Measurements from ENCODE around the gene AATF. TPM values are rescaled to one million over a fixed set of nuclear protein-coding genes. Genes with fewer than 3 reads are reported as not detected.

AATF gene
- total and polyA plus RNA-seq, 2 donors (not counting 1 experiment from before 2014, with no cell fraction given): 23.9 to 54.8 TPM

DNA sequence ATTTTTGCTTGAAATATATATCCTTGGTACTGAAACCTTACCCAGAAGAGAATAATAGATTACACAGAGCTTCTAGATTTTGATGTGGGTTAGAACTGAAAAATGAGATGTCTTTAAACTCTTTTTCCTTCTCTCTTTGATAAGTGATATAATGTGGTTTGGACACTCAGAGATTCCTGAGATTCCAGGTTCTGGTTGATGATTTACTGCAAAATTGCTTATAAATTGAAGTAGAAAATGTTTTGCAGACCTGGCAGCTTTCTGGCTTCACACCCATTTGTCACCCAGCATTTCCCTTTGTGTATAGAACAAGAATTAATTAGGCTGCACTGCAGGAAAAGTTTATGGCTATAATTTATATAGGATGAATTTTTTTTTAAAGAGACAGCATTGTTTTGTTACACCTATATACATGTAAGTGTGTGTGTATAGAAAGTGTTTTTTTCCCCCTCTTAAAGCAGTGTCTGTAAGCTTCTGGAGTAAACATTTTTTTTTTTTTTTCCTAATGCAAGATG, 23.5 kb downstream of the AATF start:
- DNase-seq (no peak), ATAC-seq (ENCODE audit: low read depth) (no peak)
- Mint-ChIP-seq H3K9me3 (ENCODE audit: insufficient read depth) (no peaks in the 10 kb centered on the region), H3K4me1 (peaks cover 22% of the 10 kb centered on the region), H3K27me3 (no peaks in the 10 kb centered on the region), H3K4me3 (no peak overlapping the region), H3K27ac (no peak overlapping the region)
- Histone ChIP-seq H3K9me3 (ENCODE audit: control extremely low read depth in 1 of 3, control insufficient read depth in 2 of 3, insufficient read depth in 1 of 3, low read length in 2 of 3) (no peaks in the 10 kb centered on the region), H4K20me1 (ENCODE audit: control insufficient read depth, insufficient read depth, low read length, poor library complexity, severe bottlenecking) (peaks cover 52% of the 10 kb centered on the region), H2AFZ (ENCODE audit: insufficient read depth, low read depth, low read length, poor library complexity, severe bottlenecking) (no peak overlapping the region), H3K36me3 (replicated peaks in 1 of 2; ENCODE audit: control extremely low read depth in 1 of 2, control insufficient read depth in 1 of 2, extremely low read depth in 1 of 2, insufficient read depth in 2 of 2, low read length in 1 of 2) (peaks cover 8 to 14% of the 10 kb centered on the region in 2 experiments), H3K27ac (ENCODE audit: low read length in 2 of 2) (no peak overlapping the region), H3K79me2 (ENCODE audit: control insufficient read depth, insufficient read depth, low read length) (peaks cover 64% of the 10 kb centered on the region), H3K4me3 (ENCODE audit: control extremely low read depth in 1 of 5, extremely low read depth in 1 of 5, insufficient read depth in 1 of 5, low read depth in 2 of 5, low read length in 4 of 5) (no peak overlapping the region), H3K4me2 (replicated peaks; ENCODE audit: low read depth, low read length, poor library complexity, severe bottlenecking) (no peak overlapping the region), H3K4me1 (ENCODE audit: control insufficient read depth in 2 of 2, insufficient read depth in 2 of 2, low read length in 2 of 2) (no peaks in the 10 kb centered on the region), H3K9ac (ENCODE audit: low read length) (no peak overlapping the region), H3K27me3 (replicated peaks in 1 of 4; ENCODE audit: control extremely low read depth in 1 of 4, control insufficient read depth in 3 of 4, insufficient read depth in 4 of 4, low read length in 3 of 4) (no peaks in the 10 kb centered on the region)
- POLR2A ChIA-PET: no interaction called here
- CTCF ChIA-PET: no interaction called here
- intact Hi-C loops (cut with micrococcal nuclease): no loop called here
- TF ChIP-seq EZH2 (IDR thresholded peaks at IDR 0.05; ENCODE audit: borderline replicate concordance, insufficient read depth, low read depth, low read length, poor library complexity, severe bottlenecking): no peak
- TF ChIP-seq, protein P1, sequence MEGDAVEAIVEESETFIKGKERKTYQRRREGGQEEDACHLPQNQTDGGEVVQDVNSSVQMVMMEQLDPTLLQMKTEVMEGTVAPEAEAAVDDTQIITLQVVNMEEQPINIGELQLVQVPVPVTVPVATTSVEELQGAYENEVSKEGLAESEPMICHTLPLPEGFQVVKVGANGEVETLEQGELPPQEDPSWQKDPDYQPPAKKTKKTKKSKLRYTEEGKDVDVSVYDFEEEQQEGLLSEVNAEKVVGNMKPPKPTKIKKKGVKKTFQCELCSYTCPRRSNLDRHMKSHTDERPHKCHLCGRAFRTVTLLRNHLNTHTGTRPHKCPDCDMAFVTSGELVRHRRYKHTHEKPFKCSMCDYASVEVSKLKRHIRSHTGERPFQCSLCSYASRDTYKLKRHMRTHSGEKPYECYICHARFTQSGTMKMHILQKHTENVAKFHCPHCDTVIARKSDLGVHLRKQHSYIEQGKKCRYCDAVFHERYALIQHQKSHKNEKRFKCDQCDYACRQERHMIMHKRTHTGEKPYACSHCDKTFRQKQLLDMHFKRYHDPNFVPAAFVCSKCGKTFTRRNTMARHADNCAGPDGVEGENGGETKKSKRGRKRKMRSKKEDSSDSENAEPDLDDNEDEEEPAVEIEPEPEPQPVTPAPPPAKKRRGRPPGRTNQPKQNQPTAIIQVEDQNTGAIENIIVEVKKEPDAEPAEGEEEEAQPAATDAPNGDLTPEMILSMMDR (IDR thresholded peaks at IDR 0.05): no peak

DNA sequence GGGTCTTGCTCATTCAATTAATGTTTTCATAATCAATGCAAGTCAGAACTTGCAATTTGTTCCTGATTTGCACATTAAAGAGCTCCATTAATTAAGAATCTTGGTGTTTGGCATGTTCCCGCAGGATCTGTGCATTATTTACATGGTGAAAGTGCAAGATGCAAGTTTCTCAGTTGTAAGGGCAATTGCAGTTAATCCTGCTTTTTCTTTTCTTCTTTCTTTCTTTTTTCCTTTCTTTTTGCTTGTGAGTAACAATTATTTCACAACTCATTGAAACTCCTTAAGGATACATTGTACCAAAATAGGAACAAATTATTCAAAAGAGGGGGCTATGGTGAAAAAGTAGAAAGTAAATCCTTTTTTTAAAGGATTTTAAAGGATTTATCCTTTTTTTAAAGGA, 24.2 kb downstream of the AATF start:
- peaks cover 52% of the 10 kb centered on the region for H4K20me1 ChIP-seq (ENCODE audit: control insufficient read depth, insufficient read depth, low read length, poor library complexity, severe bottlenecking)
- no peak overlapping the region for H3K27ac Mint-ChIP-seq

More for the DNA sequence above, 24.2 kb downstream of the AATF start:
- WGBS (ENCODE audit: insufficient coverage): no CpG with 5 or more reads among the region's 1 CpG
- Histone ChIP-seq H3K4me1 (ENCODE audit: control insufficient read depth in 2 of 2, insufficient read depth in 2 of 2, low read length in 2 of 2) (no peaks in the 10 kb centered on the region), H3K4me2 (replicated peaks; ENCODE audit: low read depth, low read length, poor library complexity, severe bottlenecking) (no peak overlapping the region), H3K27me3 (replicated peaks in 1 of 4; ENCODE audit: control extremely low read depth in 1 of 4, control insufficient read depth in 3 of 4, insufficient read depth in 4 of 4, low read length in 3 of 4) (no peaks in the 10 kb centered on the region), H3K4me3 (ENCODE audit: control extremely low read depth in 1 of 5, extremely low read depth in 1 of 5, insufficient read depth in 1 of 5, low read depth in 2 of 5, low read length in 4 of 5) (no peak overlapping the region), H3K27ac (ENCODE audit: low read length in 2 of 2) (no peak overlapping the region), H3K9me3 (ENCODE audit: control extremely low read depth in 1 of 3, control insufficient read depth in 2 of 3, insufficient read depth in 1 of 3, low read length in 2 of 3) (no peaks in the 10 kb centered on the region), H3K79me2 (ENCODE audit: control insufficient read depth, insufficient read depth, low read length) (peaks cover 60% of the 10 kb centered on the region), H3K9ac (ENCODE audit: low read length) (no peak overlapping the region), H3K36me3 (replicated peaks in 1 of 2; ENCODE audit: control extremely low read depth in 1 of 2, control insufficient read depth in 1 of 2, extremely low read depth in 1 of 2, insufficient read depth in 2 of 2, low read length in 1 of 2) (peaks cover 8 to 14% of the 10 kb centered on the region in 2 experiments), H2AFZ (ENCODE audit: insufficient read depth, low read depth, low read length, poor library complexity, severe bottlenecking) (no peak overlapping the region)
- intact Hi-C loops (cut with micrococcal nuclease): no loop called here
- H3K4me3 Mint-ChIP-seq: no peak overlapping the region
- no peaks in the 10 kb centered on the region for H3K27me3 Mint-ChIP-seq
- TF ChIP-seq, protein P1 (IDR thresholded peaks at IDR 0.05): no peak
- ChIA-PET POLR2A (no interaction called here), CTCF (no interaction called here)
- H3K4me1 Mint-ChIP-seq: peaks cover 27% of the 10 kb centered on the region
- DNase-seq (no peak), ATAC-seq (ENCODE audit: low read depth) (no peak)
- no peaks in the 10 kb centered on the region for H3K9me3 Mint-ChIP-seq (ENCODE audit: insufficient read depth)

Measured in B cell (primary cell).